Ascending aorta (tissue), 2 donors: ENCODE results near the gene PROC. TPM values are rescaled to one million over a fixed set of nuclear protein-coding genes. Genes with fewer than 3 reads are reported as not detected.

Source experiments
- DNase-seq, 2 donors: peaks; one replicate each; pipeline ENCODE4 v3.0.0-alpha.2; 2019; ENCODE audit warnings: low spot score in 2 of 2
- H3K27ac ChIP-seq, 2 donors: fragments of 200-600 bp; sonication (generic); one replicate each; pipeline ENCODE4 v1.5.1; 2016 to 2017; ENCODE audit warnings: mild to moderate bottlenecking in 1 of 2
- H3K27me3 ChIP-seq: fragments of 200-600 bp; sonication (generic); one replicate; pipeline ENCODE4 v1.5.1; 2017
- H3K36me3 ChIP-seq, 2 donors: fragments of 200-600 bp; sonication (generic); one replicate each; pipeline ENCODE4 v1.5.1; 2016
- H3K4me1 ChIP-seq, 2 donors: fragments of 200-600 bp; sonication (generic); one replicate each; pipeline ENCODE4 v1.5.1; 2016 to 2017; ENCODE audit warnings: mild to moderate bottlenecking in 1 of 2
- H3K4me3 ChIP-seq, 2 donors: fragments of 200-600 bp; sonication (generic); one replicate each; pipeline ENCODE4 v1.5.1; 2016 to 2017; ENCODE audit warnings: mild to moderate bottlenecking in 1 of 2
- H3K9me3 ChIP-seq, 2 donors: fragments of 200-600 bp; sonication (generic); one replicate each; pipeline ENCODE4 v1.5.1; 2016
- intact Hi-C: fragments of 100-400 bp; cut with DNase I; formaldehyde crosslinking; loops from one replicate; pipeline ENCODE4 v1.15.1; 2023
- total RNA-seq: library from RNA; depleted of rRNA; stranded (reverse); fragments of >200 nt; gene quantifications from one replicate; pipeline ENCODE4 v1.1.0, GENCODE V29; 2016
- TF ChIP-seq, protein P1 (sequence below), 3 experiments: fragments of 200-600 bp in 2 of 3; fragments of 450-650 bp in 1 of 3; sonication (generic) in 2 of 3; IDR thresholded peaks; one replicate each; pipeline ENCODE4 v1.5.1; 2016 to 2019; ENCODE audit warnings: antibody characterized with exemption in 3 of 3, mild to moderate bottlenecking in 1 of 3, moderate library complexity in 1 of 3

PROC gene
- total RNA-seq, 1 donor from 2014 or later, result not detected

DNA sequence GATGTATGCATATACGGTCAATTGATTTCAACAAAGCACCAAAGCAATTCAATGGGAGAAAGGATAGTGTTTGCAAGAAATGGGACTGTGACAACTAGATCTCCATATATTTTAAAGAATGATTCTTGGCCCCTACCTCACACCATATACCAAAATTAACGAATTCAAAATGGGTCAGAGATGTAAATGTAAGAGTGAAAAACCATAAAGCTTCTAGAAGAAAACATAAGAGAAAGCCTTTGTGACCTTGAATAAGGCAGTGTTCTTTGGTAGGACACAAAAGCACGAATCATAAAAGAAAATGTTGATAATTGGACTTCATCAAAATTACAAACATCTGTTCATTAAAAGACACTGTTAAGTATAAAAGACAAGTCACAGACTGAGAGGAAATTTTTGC is 5.0 kb upstream of the PROC start:
- intact Hi-C loops, result loop anchor here (5.0 to 10.0 kb wide), 2 partner anchors 114 to 282 kb away; partner anchors contain the start of gene IWS1
- Histone ChIP-seq H3K27me3 (no peaks in the 10 kb centered on the region), H3K36me3 (no peaks in the 10 kb centered on the region), H3K4me1 (peaks cover 12 to 55% of the 10 kb centered on the region in 2 donors), H3K4me3 (no peak overlapping the region), H3K9me3 (no peaks in the 10 kb centered on the region), H3K27ac (peak overlapping the region; percentile 7 to 42)
- TF ChIP-seq, protein P1, sequence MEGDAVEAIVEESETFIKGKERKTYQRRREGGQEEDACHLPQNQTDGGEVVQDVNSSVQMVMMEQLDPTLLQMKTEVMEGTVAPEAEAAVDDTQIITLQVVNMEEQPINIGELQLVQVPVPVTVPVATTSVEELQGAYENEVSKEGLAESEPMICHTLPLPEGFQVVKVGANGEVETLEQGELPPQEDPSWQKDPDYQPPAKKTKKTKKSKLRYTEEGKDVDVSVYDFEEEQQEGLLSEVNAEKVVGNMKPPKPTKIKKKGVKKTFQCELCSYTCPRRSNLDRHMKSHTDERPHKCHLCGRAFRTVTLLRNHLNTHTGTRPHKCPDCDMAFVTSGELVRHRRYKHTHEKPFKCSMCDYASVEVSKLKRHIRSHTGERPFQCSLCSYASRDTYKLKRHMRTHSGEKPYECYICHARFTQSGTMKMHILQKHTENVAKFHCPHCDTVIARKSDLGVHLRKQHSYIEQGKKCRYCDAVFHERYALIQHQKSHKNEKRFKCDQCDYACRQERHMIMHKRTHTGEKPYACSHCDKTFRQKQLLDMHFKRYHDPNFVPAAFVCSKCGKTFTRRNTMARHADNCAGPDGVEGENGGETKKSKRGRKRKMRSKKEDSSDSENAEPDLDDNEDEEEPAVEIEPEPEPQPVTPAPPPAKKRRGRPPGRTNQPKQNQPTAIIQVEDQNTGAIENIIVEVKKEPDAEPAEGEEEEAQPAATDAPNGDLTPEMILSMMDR (IDR thresholded peaks at IDR 0.05), result no peak
- no peak for DNase-seq

DNA sequence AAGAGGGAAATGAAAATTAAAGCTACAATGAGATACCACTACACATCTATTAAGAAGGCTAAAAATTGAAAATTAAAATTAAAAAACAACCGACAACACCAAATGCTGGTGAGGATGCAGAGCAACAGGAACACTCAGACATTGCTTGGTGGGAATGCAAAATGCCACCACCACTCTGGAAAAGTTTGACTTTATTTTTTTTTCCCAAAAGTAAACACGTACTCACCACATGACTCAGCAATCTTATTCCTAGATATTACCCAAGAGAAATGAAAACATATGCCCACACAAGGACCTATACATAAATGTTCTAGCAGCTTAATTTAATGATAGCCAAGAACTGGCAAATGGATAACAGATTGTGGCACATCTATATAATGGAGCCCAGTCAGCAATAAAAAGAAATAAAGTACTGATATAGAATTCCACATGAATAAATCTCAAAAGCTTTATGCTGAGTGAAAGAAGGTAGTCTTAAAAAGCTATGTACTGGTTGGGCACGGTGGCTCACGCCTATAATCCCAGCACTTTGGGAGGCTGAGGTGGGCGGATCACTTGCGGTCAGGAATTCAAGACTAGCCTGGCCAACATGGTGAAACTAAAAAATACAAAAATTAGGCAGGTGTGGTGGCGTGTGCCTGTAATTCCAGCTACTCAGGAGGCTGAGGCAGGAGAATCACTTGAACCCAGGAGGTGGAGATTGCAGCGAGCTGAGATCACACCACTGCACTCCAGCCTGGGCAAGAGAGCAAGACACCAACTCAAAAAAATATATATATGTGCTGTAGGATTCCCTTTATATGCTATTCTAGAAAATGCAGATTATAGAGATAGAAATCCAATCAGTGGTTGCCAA is 4.2 kb upstream of the PROC start:
- Histone ChIP-seq H3K27ac (peak overlapping the region in 1 of 2 donors; percentile 42), H3K27me3 (no peaks in the 10 kb centered on the region), H3K4me1 (peaks cover 8 to 47% of the 10 kb centered on the region in 2 donors), H3K4me3 (no peak overlapping the region), H3K36me3 (no peaks in the 10 kb centered on the region), H3K9me3 (no peaks in the 10 kb centered on the region)
- TF ChIP-seq, protein P1 (IDR thresholded peaks at IDR 0.05), result no peak
- no peak for DNase-seq
- intact Hi-C loops, result loop anchor here (5.0 to 10.0 kb wide), 2 partner anchors 113 to 281 kb away; partner anchors contain the start of gene IWS1

DNA sequence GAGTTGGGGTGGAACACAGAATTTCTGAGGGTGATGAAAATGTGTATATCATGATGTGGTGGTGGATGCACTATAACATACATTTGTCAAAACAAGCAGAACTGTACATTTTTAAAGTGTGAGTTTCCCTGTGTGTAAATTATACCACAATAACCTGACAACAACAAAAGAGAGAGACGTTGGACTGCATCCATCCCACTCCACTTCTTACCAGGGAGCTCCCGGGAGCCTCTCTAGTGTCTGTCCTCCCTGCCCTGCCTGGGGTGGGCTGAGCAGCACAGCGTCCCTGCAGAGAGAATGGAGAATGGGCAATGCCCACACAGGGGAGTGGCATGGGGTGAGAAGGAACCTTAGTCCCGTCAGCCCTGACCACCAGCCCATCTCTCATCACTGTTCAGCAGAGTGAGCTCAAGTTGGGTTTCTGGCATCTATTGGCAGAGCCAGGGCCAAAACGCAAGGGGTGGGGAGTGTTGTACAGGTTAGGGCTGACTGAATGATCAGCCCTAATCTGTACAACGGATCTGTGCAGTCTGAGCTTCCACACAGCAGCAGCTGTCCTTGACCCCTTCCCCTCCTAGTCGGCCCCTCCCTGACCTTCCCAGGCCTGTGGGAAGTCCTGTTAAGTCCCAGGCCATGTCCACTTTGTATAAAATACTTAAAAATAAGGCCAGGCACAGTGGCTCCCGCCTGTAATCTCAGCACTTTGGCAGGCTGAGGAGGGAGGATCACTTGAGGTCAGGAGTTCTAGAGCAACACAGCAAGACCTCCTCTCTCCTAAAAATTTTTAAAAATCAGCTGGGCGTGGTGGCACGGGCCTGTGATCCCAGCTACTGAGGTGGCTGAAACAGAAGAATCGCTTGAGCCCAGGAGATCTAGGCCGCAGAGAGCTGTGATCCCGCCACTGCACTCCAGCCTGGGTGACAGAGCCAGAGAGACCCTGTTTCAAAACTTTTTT is 3.3 kb upstream of the PROC start:
- no peak overlapping the region for H3K4me3 ChIP-seq
- no peaks in the 10 kb centered on the region for H3K36me3 ChIP-seq
- no peaks in the 10 kb centered on the region for H3K9me3 ChIP-seq
- TF ChIP-seq, protein P1 (IDR thresholded peaks at IDR 0.05), result no peak
- peaks cover 8 to 44% of the 10 kb centered on the region in 2 donors for H3K4me1 ChIP-seq
- intact Hi-C loops, result loop anchor here (5.0 to 10.0 kb wide), 3 partner anchors 43 to 280 kb away; partner anchors contain the start of gene IWS1
- peak overlapping the region in 1 of 2 donors; percentile 19 for H3K27ac ChIP-seq
- H3K27me3 ChIP-seq, result no peaks in the 10 kb centered on the region
- DNase-seq, result peak in 1 of 2 donors; percentile 61

DNA sequence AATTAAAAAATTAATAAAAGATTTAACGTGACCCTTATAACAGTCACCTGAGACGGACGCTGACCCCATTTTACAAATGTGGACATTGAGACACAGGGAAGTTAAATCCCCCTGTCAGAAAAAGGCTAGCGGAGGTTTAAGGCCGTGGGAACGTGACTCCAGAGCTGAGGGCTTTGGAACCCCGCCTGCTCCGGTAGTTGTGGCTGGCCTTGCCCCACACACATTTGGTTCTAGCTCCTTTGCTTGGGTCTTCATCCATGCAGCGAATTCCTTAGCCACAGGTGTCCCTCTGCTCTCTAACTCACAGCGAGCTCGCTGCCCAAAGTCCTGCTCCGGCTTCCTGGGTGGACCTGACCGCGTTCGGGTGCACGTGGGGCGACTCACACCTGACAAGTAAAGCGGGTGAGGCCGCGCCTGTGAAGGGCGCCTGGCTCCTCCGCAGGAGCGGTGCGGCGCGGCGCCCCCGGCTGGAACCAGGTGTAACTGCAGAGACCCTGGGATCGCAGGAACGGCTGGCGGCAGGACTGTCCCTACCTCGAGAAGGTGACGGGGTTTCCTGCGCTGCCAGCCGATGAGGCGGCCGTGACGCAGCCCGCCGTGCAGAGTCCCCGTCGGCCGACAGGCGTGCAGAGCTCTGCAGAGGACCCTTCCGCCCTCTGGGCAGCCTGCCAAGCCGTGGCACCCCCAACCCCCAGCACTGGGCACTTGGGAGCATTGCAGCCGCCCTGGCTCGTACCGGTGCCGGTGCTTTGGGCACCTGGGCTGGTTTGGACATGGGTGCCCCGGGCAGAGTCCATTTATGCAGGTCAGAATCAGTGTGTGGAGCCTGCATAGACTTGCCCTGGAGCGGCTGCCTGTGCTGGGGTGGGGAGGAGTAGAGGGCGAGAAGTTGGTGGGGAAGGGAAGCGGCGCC is 2.4 kb upstream of the PROC start:
- intact Hi-C loops, result loop anchor here (2.0 to 10.0 kb wide), 4 partner anchors 29 to 279 kb away; partner anchors contain the start of gene MAP3K2
- TF ChIP-seq, protein P1 (IDR thresholded peaks at IDR 0.05), result peak; percentile 62 to 79 (median 65)

More for the DNA sequence above, 2.4 kb upstream of the PROC start:
- Histone ChIP-seq H3K9me3 (no peaks in the 10 kb centered on the region), H3K27ac (no peak overlapping the region), H3K36me3 (no peaks in the 10 kb centered on the region), H3K4me3 (peak overlapping the region; percentile 41 to 59), H3K4me1 (peaks cover 8 to 37% of the 10 kb centered on the region in 2 donors), H3K27me3 (no peaks in the 10 kb centered on the region)
- DNase-seq, result peak in 1 of 2 donors; percentile 79
